Measurements from ENCODE around the gene RCAN2.

DNA sequence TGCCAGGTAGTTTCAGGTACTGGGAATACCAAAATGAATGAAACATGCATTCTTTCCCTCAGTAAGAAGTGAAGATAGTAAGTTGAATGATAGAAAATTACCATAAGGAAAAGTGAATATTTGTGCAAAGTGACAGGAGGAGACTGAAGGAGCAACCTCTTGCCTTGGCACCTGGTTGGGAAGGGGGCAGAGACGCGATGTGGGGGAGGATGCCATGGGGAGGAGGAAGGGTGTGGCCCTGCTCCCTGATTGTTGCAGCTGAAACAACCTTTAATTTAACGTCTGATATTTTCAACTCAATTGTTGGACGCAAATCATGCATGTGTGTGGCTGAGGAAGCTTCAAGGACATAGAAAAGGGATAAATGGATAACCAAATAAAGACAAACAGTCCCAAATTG lies 248.3 kb downstream of the RCAN2 start:
- TF ChIP-seq, protein P1, sequence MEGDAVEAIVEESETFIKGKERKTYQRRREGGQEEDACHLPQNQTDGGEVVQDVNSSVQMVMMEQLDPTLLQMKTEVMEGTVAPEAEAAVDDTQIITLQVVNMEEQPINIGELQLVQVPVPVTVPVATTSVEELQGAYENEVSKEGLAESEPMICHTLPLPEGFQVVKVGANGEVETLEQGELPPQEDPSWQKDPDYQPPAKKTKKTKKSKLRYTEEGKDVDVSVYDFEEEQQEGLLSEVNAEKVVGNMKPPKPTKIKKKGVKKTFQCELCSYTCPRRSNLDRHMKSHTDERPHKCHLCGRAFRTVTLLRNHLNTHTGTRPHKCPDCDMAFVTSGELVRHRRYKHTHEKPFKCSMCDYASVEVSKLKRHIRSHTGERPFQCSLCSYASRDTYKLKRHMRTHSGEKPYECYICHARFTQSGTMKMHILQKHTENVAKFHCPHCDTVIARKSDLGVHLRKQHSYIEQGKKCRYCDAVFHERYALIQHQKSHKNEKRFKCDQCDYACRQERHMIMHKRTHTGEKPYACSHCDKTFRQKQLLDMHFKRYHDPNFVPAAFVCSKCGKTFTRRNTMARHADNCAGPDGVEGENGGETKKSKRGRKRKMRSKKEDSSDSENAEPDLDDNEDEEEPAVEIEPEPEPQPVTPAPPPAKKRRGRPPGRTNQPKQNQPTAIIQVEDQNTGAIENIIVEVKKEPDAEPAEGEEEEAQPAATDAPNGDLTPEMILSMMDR (conservative IDR thresholded peaks at IDR 0.05): no peak
- TF ChIP-seq EZH2 (IDR thresholded peaks at IDR 0.05; ENCODE audit: low read depth): no peak

Measured in PC-9 (cell line).